GM21360 (cell line): ENCODE measurements around the gene ADAP1.
"Not testable (repeated sequence)": the region's sequence is repeated elsewhere in the genome, so short reads cannot be mapped to it uniquely, and the experiment has no call there.

Experiments
- ATAC-seq: cut with Tn5 transposase; IDR thresholded peaks from one replicate; pipeline ENCODE4 v1.9.1; 2021; ENCODE audit warnings: mild to moderate bottlenecking, moderate library complexity; ENCODE audit not compliant: unreplicated experiment

Gene ADAP1

DNA sequence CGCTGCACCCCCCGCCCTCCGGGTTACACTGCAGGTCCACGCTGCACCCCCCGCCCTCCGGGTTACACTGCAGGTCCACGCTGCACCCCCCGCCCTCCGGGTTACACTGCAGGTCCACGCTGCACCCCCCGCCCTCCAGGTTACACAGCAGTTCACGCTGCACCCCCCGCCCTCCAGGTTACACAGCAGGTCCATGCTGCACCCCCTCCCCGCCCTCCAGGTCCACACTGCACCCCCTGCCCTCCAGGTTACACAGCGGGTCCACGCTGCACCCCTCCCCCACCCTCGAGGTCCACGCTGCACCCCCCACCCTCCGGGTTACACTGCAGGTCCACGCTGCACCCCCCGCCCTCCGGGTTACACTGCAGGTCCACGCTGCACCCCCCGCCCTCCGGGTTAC is 30.4 kb downstream of the ADAP1 start:
- ATAC-seq = not testable (repeated sequence)

DNA sequence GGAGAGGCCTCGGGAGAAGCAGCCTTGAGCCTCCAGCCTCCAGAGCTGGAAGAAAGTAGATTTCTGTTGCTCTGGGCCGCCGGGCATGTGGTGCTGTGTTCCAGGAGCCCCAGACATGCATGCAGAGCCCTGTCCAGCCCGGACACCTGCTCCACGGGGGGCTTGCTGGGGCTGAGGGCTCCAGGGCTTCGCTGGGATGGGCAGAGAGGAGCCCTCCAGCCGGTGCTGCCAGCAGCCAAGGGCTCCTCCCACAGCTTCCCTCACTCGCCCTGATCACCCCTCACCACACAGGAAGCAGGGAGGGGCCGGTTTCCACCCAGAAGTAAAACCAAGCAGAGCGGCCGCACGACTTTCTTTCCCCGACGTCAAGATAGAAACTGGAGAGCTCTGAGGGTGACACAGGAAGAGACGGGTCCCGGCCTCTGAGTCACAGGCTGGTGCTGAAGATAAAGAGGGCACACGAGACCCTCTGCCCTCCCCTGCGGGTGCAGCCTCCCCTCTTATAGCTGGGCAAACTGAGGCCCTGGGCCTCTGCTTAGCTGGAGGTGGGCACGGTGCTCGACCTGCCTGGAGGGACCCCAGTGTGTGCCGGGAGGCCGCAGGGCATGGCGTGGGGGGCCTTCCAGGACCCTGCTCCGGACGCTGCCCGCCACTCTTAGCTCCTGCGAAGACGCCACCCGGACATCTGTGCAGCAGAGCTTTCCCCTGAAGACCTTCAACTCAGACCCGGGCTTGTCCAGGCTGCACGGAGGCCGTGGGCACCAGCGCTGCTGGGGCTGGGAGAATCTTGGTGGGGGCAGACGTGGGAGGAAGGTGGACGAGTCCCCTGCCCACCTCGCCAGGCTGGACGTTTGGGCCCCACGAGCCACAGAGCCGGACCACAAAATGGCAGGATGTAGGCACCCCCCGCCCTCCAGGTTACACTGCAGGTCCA is 31.1 kb downstream of the ADAP1 start:
- peak; percentile 83 for ATAC-seq

- ATAC-seq = no peak
Measured at GRCh38 chr7:922334-923107, 32.0 kb downstream of the ADAP1 start.

- ATAC-seq = no peak
Measured at GRCh38 chr7:921581-922333, 32.7 kb downstream of the ADAP1 start.

- ATAC-seq = no peak
Measured at GRCh38 chr7:921071-921461, 33.4 kb downstream of the ADAP1 start.

- no peak for ATAC-seq
Measured at GRCh38 chr7:920351-921070, 34.0 kb downstream of the ADAP1 start.

DNA sequence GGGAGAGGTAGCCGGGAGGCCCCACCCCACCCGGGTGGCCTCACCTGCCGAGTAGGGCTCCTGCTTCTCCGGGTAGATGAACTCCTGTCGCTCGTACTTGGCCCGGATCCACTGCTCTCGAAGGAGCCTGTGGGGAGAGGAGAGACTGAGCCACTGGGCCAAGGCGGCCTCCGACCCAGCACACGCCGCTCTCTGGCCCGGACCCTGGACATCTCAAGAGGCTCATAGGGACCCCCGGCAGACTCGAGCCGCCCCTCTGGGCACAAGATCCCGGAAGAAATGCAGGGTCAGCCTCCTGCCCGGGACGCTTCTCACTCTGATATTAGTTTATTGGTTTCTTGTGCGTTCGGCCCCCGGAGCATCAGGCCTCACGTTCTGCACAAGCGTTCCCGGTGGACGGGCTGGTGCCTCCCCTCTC is 34.5 kb downstream of the ADAP1 start:
- ATAC-seq = no peak

GRCh38 chr7:919114-919442 is 35.4 kb downstream of the ADAP1 start:
- ATAC-seq = no peak

GRCh38 chr7:918441-919113 is 35.9 kb downstream of the ADAP1 start:
- no peak for ATAC-seq

- no peak for ATAC-seq
Measured at GRCh38 chr7:918118-918425, 36.4 kb downstream of the ADAP1 start.

DNA sequence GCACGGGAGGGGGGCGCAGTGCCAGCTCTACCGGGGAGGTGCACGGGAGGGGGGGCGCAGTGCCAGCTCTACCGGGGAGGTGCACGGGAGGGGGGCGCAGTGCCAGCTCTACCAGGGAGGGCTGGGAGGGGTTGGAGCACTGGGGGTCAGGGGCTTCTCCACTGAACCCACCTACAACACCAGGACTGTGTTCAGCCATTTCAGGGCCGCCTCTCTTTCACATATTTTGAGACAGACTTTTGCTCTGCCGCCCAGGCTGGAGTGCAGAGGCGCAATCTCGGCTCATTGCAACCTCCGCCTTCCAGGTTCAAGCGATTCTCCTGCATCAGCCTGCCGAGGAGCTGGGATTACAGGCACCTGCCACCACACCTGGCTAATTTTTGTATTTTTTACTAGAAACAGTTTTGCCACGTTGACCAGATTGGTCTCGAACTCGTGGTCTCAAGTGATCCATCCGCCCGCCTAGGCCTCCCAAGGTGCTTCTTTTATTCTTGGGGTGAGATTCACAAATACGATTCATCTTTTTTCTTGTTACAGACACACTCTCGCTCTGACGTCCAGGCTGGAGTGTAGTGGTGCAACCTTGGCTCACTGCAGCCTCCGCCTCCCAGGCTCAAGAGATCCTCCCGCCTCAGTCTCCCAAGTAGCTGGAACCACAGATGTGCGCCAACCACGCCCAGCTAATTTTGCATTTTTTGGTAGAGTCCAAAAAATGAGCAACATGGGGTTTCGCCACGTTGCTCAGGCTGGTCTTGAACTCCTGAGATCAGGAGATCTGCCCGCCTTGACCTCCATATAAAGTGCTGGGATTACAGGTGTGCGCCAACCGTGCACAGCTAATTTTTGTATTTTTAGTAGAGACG is 37.0 kb downstream of the ADAP1 start:
- ATAC-seq = no peak

- no peak for ATAC-seq
Measured at GRCh38 chr7:916291-916941, 38.1 kb downstream of the ADAP1 start.

- no peak for ATAC-seq
Measured at GRCh38 chr7:915291-916218, 38.9 kb downstream of the ADAP1 start.

- no peak for ATAC-seq
Measured at GRCh38 chr7:914521-915194, 39.8 kb downstream of the ADAP1 start.

GRCh38 chr7:913736-914520 is 40.6 kb downstream of the ADAP1 start:
- no peak for ATAC-seq

- ATAC-seq = no peak
Measured at GRCh38 chr7:911791-912480, 42.5 kb downstream of the ADAP1 start.
